Endodermal cell (in vitro differentiated cells): ENCODE measurements around the gene OLFML2A. TPM values are rescaled to one million over a fixed set of nuclear protein-coding genes. Genes with fewer than 3 reads are reported as not detected.

Experiments
- DNase-seq: peaks from one replicate; pipeline ENCODE4 v3.0.0-alpha.2; 2017
- H3K27ac ChIP-seq: 2 replicates; pipeline ENCODE4 v1.5.1; 2013; ENCODE audit warnings: mild to moderate bottlenecking, low read depth, low read length, moderate library complexity
- H3K27me3 ChIP-seq: 2 replicates; pipeline ENCODE4 v1.6.1; 2013; ENCODE audit warnings: mild to moderate bottlenecking, low read length, moderate library complexity; ENCODE audit not compliant: insufficient read depth, control insufficient read depth, poor library complexity, severe bottlenecking
- H3K36me3 ChIP-seq: 2 replicates; pipeline ENCODE4 v1.7.0; 2013; ENCODE audit warnings: mild to moderate bottlenecking, low read length, moderate library complexity; ENCODE audit not compliant: control insufficient read depth, insufficient read depth
- H3K4me1 ChIP-seq: one replicate; pipeline ENCODE4 v1.7.0; 2013; ENCODE audit warnings: low read length; ENCODE audit not compliant: control insufficient read depth, insufficient read depth
- H3K4me3 ChIP-seq: 2 replicates; pipeline ENCODE4 v1.5.1; 2013; ENCODE audit warnings: mild to moderate bottlenecking, low read length, moderate library complexity
- H3K9ac ChIP-seq: 2 replicates; pipeline ENCODE4 v1.6.1; 2013; ENCODE audit warnings: mild to moderate bottlenecking, low read length, moderate library complexity; ENCODE audit not compliant: poor library complexity, severe bottlenecking; ENCODE audit errors: extremely low read depth
- H3K9me3 ChIP-seq: 2 replicates; pipeline ENCODE4 v1.6.1; 2013; ENCODE audit warnings: mild to moderate bottlenecking, low read length, moderate library complexity; ENCODE audit not compliant: control insufficient read depth
- H3K27ac Mint-ChIP-seq: 2 replicates; pipeline ENCODE4 v1.8.0; 2020; ENCODE audit warnings: mixed read lengths
- H3K27me3 Mint-ChIP-seq: 2 replicates; pipeline ENCODE4 v1.8.0; 2021; ENCODE audit warnings: mild to moderate bottlenecking, mixed read lengths; ENCODE audit not compliant: insufficient read depth
- H3K36me3 Mint-ChIP-seq: 2 replicates; pipeline ENCODE4 v1.8.0; 2020; ENCODE audit warnings: low read depth, mixed read lengths
- H3K4me1 Mint-ChIP-seq: 2 replicates; pipeline ENCODE4 v1.8.0; 2020; ENCODE audit warnings: mixed read lengths
- H3K4me3 Mint-ChIP-seq: 2 replicates; pipeline ENCODE4 v1.8.0; 2020; ENCODE audit warnings: mild to moderate bottlenecking, moderate library complexity, mixed read lengths
- H3K9me3 Mint-ChIP-seq: 2 replicates; pipeline ENCODE4 v1.8.0; 2020; ENCODE audit warnings: mild to moderate bottlenecking, mixed read lengths
- CTCF ChIP-seq: fragments of 200-600 bp; sonication (generic); conservative IDR thresholded peaks from 2 replicates; pipeline ENCODE4 v1.5.0; 2021; ENCODE audit warnings: antibody characterized with exemption, mild to moderate bottlenecking
- WGBS, 2 experiments: methylation state at CpG; one replicate each; pipeline versions ENCODE4 v1.1.5 to v1.1.7; 2013; ENCODE audit warnings: missing lambda C conversion rate in 2 of 2, mixed read lengths in 1 of 2; ENCODE audit not compliant: insufficient coverage in 1 of 2, insufficient read length in 1 of 2; 5-methylcytosine and 5-hydroxymethylcytosine counted together
- total RNA-seq, 2 donors: library from RNA; stranded (reverse); fragmentation: NEBNext Ultra II Directional in 1 of 2; extraction: Animal tissue kit (Norgen Biotek cat#: 25700) in 1 of 2; gene quantifications; 2 replicates in 1 of 2; 3 replicates in 1 of 2; pipeline ENCODE4 v1.2.1, GENCODE V29; 2021

The OLFML2A gene
- total RNA-seq, 2 donors from 2014 or later: 28.1 to 31.2 TPM

- peak; percentile 49 for DNase-seq
- Histone ChIP-seq H3K27ac (peak overlapping the region; percentile 16), H3K4me3 (no peak overlapping the region), H3K27me3 (no peaks in the 10 kb centered on the region), H3K4me1 (peaks cover 7% of the 10 kb centered on the region), H3K9me3 (no peaks in the 10 kb centered on the region), H3K36me3 (no peaks in the 10 kb centered on the region), H3K9ac (no peak overlapping the region)
- Mint-ChIP-seq H3K4me3 (no peak overlapping the region), H3K9me3 (no peaks in the 10 kb centered on the region), H3K36me3 (peaks cover 19% of the 10 kb centered on the region), H3K4me1 (peaks cover 18% of the 10 kb centered on the region), H3K27me3 (no peaks in the 10 kb centered on the region), H3K27ac (peak overlapping the region; percentile 69)
- WGBS, 2 experiments: 96% methylated on average over 8 to 12 of the region's 12 CpGs
- no peak for TF ChIP-seq CTCF
Measured at GRCh38 chr9:124808246-124808956, 31.5 kb downstream of the OLFML2A start.

- Mint-ChIP-seq H3K27ac (peak overlapping the region; percentile 79), H3K4me1 (peaks cover 21% of the 10 kb centered on the region), H3K36me3 (peaks cover 19% of the 10 kb centered on the region), H3K4me3 (no peak overlapping the region), H3K9me3 (no peaks in the 10 kb centered on the region), H3K27me3 (no peaks in the 10 kb centered on the region)
- Histone ChIP-seq H3K9me3 (no peaks in the 10 kb centered on the region), H3K36me3 (no peaks in the 10 kb centered on the region), H3K4me3 (no peak overlapping the region), H3K27me3 (no peaks in the 10 kb centered on the region), H3K4me1 (peaks cover 7% of the 10 kb centered on the region), H3K27ac (peak overlapping the region; percentile 29), H3K9ac (no peak overlapping the region)
- WGBS, 2 experiments: 94 to 95% methylated on average over 6 of the region's 6 CpGs
- TF ChIP-seq CTCF: no peak
- peak; percentile 44 for DNase-seq
Measured at GRCh38 chr9:124809211-124809610, 32.3 kb downstream of the OLFML2A start.

GRCh38 chr9:124809741-124810500 lies 33.0 kb downstream of the OLFML2A start:
- 95% methylated on average over 53 to 60 of the region's 60 CpGs for WGBS, 2 experiments
- no peaks in the 10 kb centered on the region for H3K27me3 Mint-ChIP-seq
- Histone ChIP-seq H3K4me1 (peaks cover 7% of the 10 kb centered on the region), H3K27me3 (no peaks in the 10 kb centered on the region), H3K9me3 (no peaks in the 10 kb centered on the region), H3K4me3 (no peak overlapping the region), H3K36me3 (no peaks in the 10 kb centered on the region), H3K9ac (no peak overlapping the region), H3K27ac (peak overlapping the region; percentile 85)
- no peak overlapping the region for H3K4me3 Mint-ChIP-seq
- peaks cover 21% of the 10 kb centered on the region for H3K4me1 Mint-ChIP-seq
- TF ChIP-seq CTCF: no peak
- peak; percentile 44 for DNase-seq
- H3K27ac Mint-ChIP-seq: peak overlapping the region; percentile 96
- H3K36me3 Mint-ChIP-seq: peaks cover 17% of the 10 kb centered on the region
- H3K9me3 Mint-ChIP-seq: no peaks in the 10 kb centered on the region
